KOPT-K1 (cell line): ENCODE data around the gene HOXC5.
A peak's percentile ranks its signal among the peaks of the same experiment; 100 is the strongest.

ENCODE experiments used
- H3K27ac ChIP-seq: fragments of 200-600 bp; sonication (generic); 2 replicates; pipeline ENCODE4 v1.5.1; 2016; ENCODE audit warnings: antibody characterized with exemption, mild to moderate bottlenecking, low read depth, low read length; ENCODE audit not compliant: poor library complexity, severe bottlenecking
- H3K36me3 ChIP-seq: fragments of 200-600 bp; sonication (generic); 2 replicates; pipeline ENCODE4 v1.5.1; 2017; ENCODE audit warnings: antibody characterized with exemption, mild to moderate bottlenecking, low read length, moderate library complexity; ENCODE audit not compliant: insufficient read depth
- H3K9me3 ChIP-seq: fragments of 200-600 bp; sonication (generic); 2 replicates; pipeline ENCODE4 v1.5.1; 2017; ENCODE audit warnings: antibody characterized with exemption, low read length, mild to moderate bottlenecking; ENCODE audit not compliant: insufficient read depth, poor library complexity, severe bottlenecking

The HOXC5 gene

DNA sequence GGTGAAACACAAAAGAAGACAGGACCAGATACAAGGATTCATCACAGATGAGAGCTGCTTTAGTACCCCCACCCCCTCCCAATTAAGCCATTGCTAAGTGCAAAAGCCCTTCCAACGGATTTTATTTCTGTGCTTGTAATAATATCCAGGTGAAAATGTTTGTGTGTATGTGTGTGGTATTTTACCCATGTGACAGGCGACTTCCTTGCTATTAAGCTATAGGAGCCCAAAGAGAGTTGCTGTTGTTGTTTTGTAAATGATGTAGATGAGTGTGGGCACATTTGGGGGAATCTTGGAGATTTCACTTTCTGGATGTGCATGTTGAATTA lies 17.6 kb downstream of the HOXC5 start:
- no peak overlapping the region for H3K27ac ChIP-seq
- no peaks in the 10 kb centered on the region for H3K9me3 ChIP-seq
- no peaks in the 10 kb centered on the region for H3K36me3 ChIP-seq

DNA sequence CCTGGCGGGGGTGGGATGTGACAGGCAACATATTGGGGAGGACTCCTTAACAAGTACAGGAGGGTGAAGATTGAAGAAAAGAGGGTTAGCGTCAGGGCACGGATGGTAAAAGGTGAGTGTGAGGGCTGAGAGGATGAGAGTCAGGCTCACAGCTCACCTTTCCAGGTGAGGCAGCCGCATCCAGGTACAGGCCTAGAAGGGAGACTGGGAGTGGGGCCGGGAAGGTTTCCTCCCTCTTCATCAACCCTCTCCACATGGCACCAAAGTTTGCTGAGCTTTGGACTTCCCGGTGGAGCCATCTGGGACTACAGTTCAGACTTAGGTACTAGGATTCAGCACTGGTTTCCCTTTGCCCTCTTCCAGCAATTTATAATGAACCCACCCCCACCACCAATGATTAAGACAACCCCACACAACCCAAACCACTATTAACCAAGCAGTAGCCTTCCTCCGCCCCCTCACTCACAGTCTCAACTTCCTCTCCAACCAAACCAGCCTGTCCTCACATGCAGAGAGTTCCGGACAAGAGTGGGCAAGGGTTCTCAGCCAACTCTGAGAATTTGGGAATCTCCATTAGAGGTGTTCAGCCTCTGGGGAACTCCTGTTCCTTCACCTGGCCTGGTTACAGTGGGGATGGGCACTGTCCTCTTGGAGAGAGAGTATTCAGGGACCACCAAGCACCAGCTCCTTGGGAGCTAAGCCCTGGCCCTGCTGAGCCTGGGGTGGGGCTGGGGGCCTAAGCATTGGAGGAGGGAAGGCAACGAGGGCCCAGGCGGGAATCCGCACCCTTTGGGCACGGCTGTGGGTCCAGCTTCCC lies 18.4 kb downstream of the HOXC5 start:
- Histone ChIP-seq H3K36me3 (no peaks in the 10 kb centered on the region), H3K9me3 (no peaks in the 10 kb centered on the region), H3K27ac (no peak overlapping the region)

DNA sequence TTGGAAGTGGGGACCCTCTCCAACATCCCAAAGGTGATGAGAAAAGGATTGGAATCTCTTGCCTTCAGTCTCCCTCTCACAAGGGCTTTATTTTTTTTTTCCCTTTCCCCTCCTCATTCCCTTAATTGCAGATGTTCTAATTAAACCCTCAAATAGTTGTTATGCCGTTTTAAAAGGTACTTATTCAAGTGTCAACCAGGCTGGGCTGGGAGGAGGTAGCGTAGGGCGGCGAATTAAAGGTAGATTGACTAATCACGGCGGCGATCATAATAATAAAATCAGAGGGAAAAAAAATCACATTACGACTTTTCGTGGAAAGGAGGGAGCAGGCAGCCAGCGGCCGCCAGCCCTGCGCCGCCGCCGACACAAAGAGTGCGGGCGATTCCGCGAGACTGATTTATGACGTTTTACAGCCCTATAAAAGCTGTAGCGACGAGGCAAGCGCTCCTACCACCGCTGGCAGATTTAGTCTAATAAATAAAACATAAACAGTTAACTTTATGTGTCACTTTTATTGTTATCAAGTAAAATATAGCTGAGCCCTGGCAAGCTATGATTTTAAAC lies 19.1 kb downstream of the HOXC5 start:
- no peak overlapping the region for H3K27ac ChIP-seq
- H3K36me3 ChIP-seq, result no peaks in the 10 kb centered on the region
- no peaks in the 10 kb centered on the region for H3K9me3 ChIP-seq

DNA sequence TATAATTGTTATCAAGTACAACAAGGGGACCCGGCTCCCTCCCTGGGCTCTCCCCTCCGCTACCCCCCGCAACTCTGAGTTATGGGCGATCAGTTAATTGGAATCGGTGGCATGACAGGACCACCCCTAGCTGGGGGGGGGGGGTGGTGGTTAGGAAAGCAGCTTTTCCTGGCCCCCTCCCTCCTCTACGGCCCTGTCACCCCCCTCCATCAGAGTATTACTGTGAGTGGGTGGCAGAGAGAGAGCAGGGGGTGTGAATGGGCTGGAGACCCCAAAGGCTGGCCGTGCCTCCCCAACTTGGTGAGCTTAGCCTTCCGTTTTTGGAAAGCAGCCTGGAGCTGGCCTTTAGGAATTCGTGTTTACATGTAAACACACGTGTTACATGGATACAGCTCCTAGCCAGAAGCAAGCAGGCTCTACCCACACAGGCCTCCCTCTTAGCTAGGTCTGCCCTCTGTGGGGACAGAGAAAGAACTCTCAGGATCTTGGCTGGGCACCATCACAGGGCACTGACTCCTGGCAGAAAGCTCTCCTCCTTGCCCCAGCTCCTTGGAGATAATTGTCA lies 19.7 kb downstream of the HOXC5 start:
- Histone ChIP-seq H3K36me3 (no peaks in the 10 kb centered on the region), H3K27ac (peak overlapping the region; percentile 71), H3K9me3 (no peaks in the 10 kb centered on the region)

DNA sequence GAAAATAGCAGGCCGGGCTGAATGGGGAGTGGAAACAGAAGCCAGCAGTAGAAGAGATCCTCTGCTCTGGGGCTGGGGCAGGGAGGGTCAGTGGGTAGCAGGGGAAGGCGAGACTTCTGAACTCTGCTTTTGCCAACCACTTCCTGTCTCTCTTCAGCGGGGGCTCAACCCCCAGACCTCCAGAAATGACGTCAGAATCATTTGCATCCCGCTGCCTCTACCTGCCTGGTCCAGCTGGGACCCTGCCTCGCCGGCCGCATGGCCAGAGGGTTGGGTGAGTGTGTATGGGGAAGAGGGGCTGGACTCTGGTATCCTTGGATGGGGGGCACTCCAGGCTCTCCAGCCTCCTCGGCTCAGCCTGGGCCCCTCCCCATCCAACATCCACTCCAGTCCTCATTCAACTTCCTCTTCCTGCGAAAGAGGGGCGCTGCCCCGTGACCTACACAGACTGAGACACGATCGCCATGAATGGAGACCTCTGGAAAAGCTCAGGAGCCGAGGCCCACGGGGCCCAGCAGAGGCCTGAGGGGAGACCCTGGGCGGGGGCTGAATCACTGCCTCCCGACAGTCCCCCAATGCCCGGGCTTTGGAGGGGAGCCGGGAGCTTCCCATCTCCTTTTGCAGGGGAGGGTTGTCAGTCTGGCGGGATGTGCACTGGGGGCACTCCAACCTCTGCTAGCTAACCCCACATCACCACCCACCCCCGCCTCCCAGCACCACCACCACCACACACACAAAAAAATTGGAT lies 20.3 kb downstream of the HOXC5 start:
- no peaks in the 10 kb centered on the region for H3K9me3 ChIP-seq
- peak overlapping the region; percentile 71 for H3K27ac ChIP-seq
- H3K36me3 ChIP-seq, result no peaks in the 10 kb centered on the region

DNA sequence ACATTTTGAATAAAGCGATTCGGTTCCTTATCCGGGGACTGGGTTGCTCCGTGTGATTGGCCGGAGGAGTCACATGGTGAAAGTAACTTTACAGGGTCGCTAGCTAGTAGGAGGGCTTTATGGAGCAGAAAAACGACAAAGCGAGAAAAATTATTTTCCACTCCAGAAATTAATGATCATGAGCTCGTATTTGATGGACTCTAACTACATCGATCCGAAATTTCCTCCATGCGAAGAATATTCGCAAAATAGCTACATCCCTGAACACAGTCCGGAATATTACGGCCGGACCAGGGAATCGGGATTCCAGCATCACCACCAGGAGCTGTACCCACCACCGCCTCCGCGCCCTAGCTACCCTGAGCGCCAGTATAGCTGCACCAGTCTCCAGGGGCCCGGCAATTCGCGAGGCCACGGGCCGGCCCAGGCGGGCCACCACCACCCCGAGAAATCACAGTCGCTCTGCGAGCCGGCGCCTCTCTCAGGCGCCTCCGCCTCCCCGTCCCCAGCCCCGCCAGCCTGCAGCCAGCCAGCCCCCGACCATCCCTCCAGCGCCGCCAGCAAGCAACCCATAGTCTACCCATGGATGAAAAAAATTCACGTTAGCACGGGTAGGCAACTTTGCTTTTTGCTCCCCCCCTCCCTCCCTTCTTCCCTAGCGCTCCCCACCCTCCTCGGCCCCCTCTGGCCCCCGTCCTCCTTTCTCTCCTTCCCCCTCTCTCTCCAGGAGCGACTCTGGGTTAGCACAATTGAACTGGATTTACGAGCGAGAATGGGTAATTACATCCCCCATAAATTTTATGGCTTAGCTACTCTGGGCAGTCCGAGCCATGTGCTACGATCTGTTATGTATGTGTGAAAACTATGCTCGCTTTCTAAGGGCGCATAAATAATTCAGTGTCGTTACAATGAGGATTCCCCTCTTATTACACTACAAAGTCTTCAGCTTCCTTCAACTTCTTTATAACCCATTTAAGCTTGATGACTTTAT lies 21.2 kb downstream of the HOXC5 start, which contains the start of gene HOXC4:
Gene HOXC4 (plus strand): TSS at position 85 of the 991 bp plus-strand sequence. CDS start 88 bp downstream, at position 173.
- H3K9me3 ChIP-seq, result no peaks in the 10 kb centered on the region
- no peaks in the 10 kb centered on the region for H3K36me3 ChIP-seq
- H3K27ac ChIP-seq, result peak within 1 kb of the TSS; percentile 71

DNA sequence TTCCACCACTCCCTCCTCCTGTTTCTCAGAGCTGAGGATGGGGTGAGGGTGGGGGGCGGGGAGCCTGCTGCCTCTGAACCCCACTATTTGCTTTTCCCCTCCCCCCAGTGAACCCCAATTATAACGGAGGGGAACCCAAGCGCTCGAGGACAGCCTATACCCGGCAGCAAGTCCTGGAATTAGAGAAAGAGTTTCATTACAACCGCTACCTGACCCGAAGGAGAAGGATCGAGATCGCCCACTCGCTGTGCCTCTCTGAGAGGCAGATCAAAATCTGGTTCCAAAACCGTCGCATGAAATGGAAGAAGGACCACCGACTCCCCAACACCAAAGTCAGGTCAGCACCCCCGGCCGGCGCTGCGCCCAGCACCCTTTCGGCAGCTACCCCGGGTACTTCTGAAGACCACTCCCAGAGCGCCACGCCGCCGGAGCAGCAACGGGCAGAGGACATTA lies 21.9 kb downstream of the HOXC5 start:
- no peak overlapping the region for H3K27ac ChIP-seq
- H3K9me3 ChIP-seq, result no peaks in the 10 kb centered on the region
- H3K36me3 ChIP-seq, result no peaks in the 10 kb centered on the region

DNA sequence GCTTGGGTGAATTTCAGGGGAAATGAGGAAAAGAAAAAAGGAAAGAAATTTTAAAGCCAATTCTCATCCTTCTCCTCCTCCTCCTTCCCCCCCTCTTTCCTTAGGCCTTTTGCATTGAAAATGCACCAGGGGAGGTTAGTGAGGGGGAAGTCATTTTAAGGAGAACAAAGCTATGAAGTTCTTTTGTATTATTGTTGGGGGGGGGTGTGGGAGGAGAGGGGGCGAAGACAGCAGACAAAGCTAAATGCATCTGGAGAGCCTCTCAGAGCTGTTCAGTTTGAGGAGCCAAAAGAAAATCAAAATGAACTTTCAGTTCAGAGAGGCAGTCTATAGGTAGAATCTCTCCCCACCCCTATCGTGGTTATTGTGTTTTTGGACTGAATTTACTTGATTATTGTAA lies 22.7 kb downstream of the HOXC5 start:
- Histone ChIP-seq H3K9me3 (no peaks in the 10 kb centered on the region), H3K27ac (no peak overlapping the region), H3K36me3 (no peaks in the 10 kb centered on the region)

DNA sequence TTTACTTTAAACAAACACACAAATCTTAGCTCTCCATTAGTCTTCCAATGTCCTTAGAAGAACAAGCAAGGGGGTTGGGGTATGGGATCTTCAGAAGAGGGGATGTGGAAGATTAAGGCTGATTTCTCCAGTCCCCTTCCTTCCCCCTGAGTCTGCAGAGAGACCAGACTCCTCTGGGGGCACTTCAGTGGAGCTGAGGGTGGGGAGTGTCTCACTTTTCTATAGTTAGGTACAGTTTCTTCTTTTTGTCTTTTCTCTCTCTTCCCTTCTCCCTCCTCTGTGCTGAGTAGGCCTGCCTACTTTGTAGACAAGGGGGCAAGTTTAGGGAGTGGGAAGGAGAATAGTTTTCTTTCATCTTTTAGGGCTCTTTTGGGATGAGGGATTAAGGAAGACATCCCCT lies 23.3 kb downstream of the HOXC5 start:
- no peaks in the 10 kb centered on the region for H3K36me3 ChIP-seq
- H3K27ac ChIP-seq, result no peak overlapping the region
- H3K9me3 ChIP-seq, result no peaks in the 10 kb centered on the region

DNA sequence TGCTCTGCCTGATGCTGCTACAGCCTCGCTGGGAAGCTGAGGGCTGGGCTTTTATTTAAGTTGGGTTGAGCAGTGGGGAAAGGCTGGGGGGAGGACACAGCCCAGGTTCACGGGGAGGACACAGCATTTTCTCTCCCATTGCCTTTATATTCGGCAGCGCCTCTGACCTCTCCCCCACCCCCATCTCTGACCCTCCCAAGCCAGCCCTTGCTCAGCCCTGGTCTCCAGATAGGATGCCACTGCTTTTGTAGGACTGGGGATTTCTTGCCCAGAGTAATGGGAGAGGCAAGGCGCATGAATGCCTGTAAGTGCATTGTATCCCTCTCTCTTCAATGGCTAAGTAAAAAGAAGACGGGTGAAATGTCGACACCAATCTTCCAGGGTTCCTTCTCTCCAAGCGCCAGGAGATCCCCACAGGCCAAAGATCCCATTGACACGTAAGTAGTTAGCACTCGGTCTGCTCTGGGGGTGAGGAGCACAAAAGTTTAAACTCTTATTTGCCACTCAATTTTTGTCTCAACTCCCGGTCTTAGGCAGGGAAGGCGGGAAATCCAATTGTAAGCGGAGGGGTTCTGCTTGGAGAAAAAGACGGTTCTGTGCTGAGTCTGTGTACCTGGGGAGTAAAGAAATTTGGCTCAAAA lies 25.4 kb downstream of the HOXC5 start:
- no peak overlapping the region for H3K27ac ChIP-seq
- H3K36me3 ChIP-seq, result no peaks in the 10 kb centered on the region
- no peaks in the 10 kb centered on the region for H3K9me3 ChIP-seq

DNA sequence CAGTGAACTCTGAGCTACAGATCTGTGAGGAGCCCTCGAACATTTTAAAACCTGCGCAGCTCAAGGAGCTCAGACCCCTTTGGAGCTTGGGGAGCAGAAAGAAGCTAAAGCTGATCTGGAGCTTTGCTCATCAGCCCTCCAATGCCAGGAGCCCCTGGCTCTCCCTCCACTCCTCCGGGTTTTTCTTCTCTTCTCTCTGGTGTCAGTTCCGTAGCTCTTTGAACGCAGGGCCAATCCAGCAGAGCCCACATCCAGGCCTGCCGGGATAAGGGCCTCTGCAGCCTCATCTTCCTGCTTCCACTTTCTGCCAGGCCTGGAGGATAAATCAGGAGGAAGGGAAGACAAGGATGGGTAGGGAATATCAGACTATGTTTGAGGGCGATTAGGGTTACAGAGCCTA lies 26.8 kb downstream of the HOXC5 start:
- no peaks in the 10 kb centered on the region for H3K36me3 ChIP-seq
- H3K27ac ChIP-seq, result no peak overlapping the region
- H3K9me3 ChIP-seq, result no peaks in the 10 kb centered on the region

DNA sequence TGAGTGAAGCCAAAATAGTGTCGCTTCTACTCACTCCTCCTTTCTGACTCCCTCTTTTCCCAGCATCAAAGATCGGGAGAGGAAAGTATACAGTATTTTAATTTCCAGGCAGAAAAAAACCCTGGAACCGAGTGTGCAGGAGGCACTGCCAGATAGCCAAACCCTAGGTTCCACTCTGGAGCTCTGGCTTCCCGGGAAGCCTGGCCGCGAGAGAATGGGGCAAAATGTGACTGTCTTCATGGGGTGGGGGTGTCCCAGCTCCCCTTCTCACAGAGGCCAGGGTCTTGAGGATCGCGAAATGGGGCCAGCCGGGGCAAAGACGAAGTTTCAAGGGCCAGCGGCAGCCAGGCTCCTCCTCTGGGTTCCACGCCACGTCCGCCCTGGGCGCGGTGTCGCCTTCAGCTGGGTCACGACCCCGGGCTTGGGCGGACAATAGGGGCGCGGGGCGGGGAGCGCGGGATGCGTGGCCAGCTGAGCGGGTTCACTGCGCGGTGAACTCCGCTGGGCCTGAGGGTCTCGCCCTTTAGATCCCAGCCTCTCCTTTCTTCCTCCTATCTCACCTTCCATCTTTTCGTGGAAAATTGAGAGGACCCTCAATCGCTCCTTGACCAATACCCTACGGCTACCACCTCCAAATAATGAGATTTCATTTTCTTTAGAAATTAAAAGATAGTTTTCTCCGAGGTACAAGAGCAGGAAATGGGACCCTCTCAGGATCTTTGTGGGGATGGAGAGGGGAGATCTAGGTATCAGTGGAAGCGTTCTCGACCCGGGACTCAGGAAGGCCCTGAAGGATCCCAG lies 27.5 kb downstream of the HOXC5 start:
- Histone ChIP-seq H3K36me3 (no peaks in the 10 kb centered on the region), H3K27ac (no peak overlapping the region)

DNA sequence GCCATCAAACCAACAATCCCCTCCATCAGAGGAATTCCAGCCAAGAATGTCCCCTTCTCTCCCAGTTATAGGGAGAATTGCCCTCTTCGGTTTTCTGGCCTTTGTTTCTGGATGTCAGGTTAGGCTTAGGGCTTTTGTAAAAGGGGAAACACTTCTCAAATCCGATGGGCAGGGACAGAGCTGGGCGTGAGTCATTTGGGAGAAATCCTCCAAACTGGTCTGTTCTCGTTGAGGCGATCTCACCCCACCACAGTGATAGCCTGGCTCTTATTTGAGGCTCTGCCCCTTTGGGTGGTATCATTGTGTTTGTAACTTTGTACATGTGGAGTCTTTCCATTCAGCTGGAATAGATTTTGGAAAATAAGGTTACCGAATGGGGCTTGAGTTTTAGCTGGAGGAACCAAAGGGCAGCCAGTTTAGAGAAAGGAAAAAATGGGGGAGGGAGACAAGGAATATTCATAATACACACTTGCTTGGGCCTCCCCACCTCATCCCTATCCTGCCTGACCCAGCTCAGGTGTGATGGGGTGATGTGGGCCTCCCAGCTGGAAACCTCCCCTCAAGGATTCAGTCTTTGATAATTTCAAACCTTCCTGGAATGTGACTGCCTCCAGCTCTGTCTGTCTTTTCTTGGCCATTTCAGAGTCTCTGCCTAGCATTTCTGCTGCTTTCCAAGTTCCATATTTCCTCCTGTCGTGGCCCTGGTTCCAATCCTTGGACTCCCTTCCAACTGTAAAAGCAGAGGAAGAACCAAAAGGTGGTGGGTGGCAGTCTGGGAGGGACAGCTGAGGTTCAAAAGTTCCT lies 28.3 kb downstream of the HOXC5 start:
- Histone ChIP-seq H3K36me3 (no peaks in the 10 kb centered on the region), H3K9me3 (no peaks in the 10 kb centered on the region), H3K27ac (no peak overlapping the region)

More for the DNA sequence above, 27.5 kb downstream of the HOXC5 start:
- no peaks in the 10 kb centered on the region for H3K9me3 ChIP-seq
